Fibroblast of lung (primary cell): Measurements from ENCODE around the gene PPFIA2.

Experiments used
- EZH2 ChIP-seq: IDR thresholded peaks from 2 replicates; pipeline ENCODE4 v1.5.1; 2012; ENCODE audit warnings: low read length, control low read depth, mild to moderate bottlenecking; ENCODE audit errors: missing control alignments
- TF ChIP-seq, protein P1 (sequence below), 2 donors: IDR thresholded peaks in 1 of 2; conservative IDR thresholded peaks in 1 of 2; 1 replicate in 1 of 2; 2 replicates in 1 of 2; pipeline ENCODE4 v1.5.1; 2011 to 2012; ENCODE audit warnings: low read length in 2 of 2, control low read depth in 1 of 2, inconsistent platforms in 1 of 2, low read depth in 1 of 2, mild to moderate bottlenecking in 1 of 2

GRCh38 chr12:81212996-81213696, 546.0 kb downstream of the PPFIA2 start:
- TF ChIP-seq, protein P1, sequence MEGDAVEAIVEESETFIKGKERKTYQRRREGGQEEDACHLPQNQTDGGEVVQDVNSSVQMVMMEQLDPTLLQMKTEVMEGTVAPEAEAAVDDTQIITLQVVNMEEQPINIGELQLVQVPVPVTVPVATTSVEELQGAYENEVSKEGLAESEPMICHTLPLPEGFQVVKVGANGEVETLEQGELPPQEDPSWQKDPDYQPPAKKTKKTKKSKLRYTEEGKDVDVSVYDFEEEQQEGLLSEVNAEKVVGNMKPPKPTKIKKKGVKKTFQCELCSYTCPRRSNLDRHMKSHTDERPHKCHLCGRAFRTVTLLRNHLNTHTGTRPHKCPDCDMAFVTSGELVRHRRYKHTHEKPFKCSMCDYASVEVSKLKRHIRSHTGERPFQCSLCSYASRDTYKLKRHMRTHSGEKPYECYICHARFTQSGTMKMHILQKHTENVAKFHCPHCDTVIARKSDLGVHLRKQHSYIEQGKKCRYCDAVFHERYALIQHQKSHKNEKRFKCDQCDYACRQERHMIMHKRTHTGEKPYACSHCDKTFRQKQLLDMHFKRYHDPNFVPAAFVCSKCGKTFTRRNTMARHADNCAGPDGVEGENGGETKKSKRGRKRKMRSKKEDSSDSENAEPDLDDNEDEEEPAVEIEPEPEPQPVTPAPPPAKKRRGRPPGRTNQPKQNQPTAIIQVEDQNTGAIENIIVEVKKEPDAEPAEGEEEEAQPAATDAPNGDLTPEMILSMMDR (conservative IDR thresholded peaks at IDR 0.05 in 1 of 2, IDR thresholded peaks at IDR 0.05 in 1 of 2; ENCODE audit: low read depth in 1 of 2, low read length in 2 of 2) = no peak
- no peak for TF ChIP-seq EZH2
